GM23248 (cell line): Measurements from ENCODE around the gene MACROD2. TPM values are rescaled to one million over a fixed set of nuclear protein-coding genes. Genes with fewer than 3 reads are reported as not detected.
"Not testable (repeated sequence)": the region's sequence is repeated elsewhere in the genome, so short reads cannot be mapped to it uniquely, and the experiment has no call there.

Source experiments
- DNase-seq: peaks from one replicate; pipeline ENCODE4 v3.0.0-alpha.2; 2015
- H2AFZ ChIP-seq: fragments of 200-600 bp; sonication (generic); 2 replicates; pipeline ENCODE4 v1.6.1; 2016; ENCODE audit warnings: antibody characterized with exemption
- H3F3A ChIP-seq: fragments of 200-600 bp; sonication (generic); 2 replicates; pipeline ENCODE4 v1.6.1; 2016; ENCODE audit warnings: mild to moderate bottlenecking, antibody characterized with exemption, mixed run types; ENCODE audit not compliant: insufficient read depth
- H3K27ac ChIP-seq: fragments of 200-600 bp; sonication (generic); 2 replicates; pipeline ENCODE4 v1.5.1; 2016; ENCODE audit warnings: mild to moderate bottlenecking
- H3K27me3 ChIP-seq: fragments of 200-600 bp; sonication (generic); replicated peaks from 2 replicates; pipeline ENCODE4 v1.6.1; 2016; ENCODE audit warnings: mild to moderate bottlenecking; ENCODE audit not compliant: insufficient read depth
- H3K36me3 ChIP-seq: fragments of 200-600 bp; sonication (generic); 2 replicates; pipeline ENCODE4 v1.6.1; 2016; ENCODE audit warnings: low read depth, mild to moderate bottlenecking
- H3K4me1 ChIP-seq: fragments of 200-600 bp; sonication (generic); 2 replicates; pipeline ENCODE4 v1.6.1; 2016; ENCODE audit warnings: mild to moderate bottlenecking; ENCODE audit not compliant: insufficient read depth
- H3K4me2 ChIP-seq: fragments of 200-600 bp; sonication (generic); one replicate; pipeline ENCODE4 v1.6.1; 2016; ENCODE audit warnings: mild to moderate bottlenecking; ENCODE audit not compliant: unreplicated experiment
- H3K4me3 ChIP-seq: fragments of 200-600 bp; sonication (generic); 2 replicates; pipeline ENCODE4 v1.5.1; 2016; ENCODE audit warnings: mild to moderate bottlenecking
- H3K79me2 ChIP-seq: fragments of 200-600 bp; sonication (generic); 2 replicates; pipeline ENCODE4 v1.6.1; 2016; ENCODE audit warnings: mild to moderate bottlenecking; ENCODE audit not compliant: insufficient read depth
- H3K9ac ChIP-seq: fragments of 200-600 bp; sonication (generic); 2 replicates; pipeline ENCODE4 v1.6.1; 2016; ENCODE audit warnings: mild to moderate bottlenecking
- H3K9me2 ChIP-seq: fragments of 200-600 bp; sonication (generic); 2 replicates; pipeline ENCODE4 v1.6.1; 2016; ENCODE audit warnings: mixed run types, mild to moderate bottlenecking, moderate library complexity; ENCODE audit not compliant: insufficient read depth
- H3K9me3 ChIP-seq: fragments of 200-600 bp; sonication (generic); one replicate; pipeline ENCODE4 v1.6.1; 2017; ENCODE audit warnings: low read depth
- H4K20me1 ChIP-seq: fragments of 200-600 bp; sonication (generic); 2 replicates; pipeline ENCODE4 v1.6.0; 2016; ENCODE audit not compliant: insufficient read depth
- EZH2 ChIP-seq: fragments of 200-600 bp; sonication (generic); IDR thresholded peaks from 2 replicates; pipeline ENCODE4 v1.6.1; 2018; ENCODE audit warnings: antibody characterized with exemption, mild to moderate bottlenecking; ENCODE audit not compliant: insufficient read depth, poor library complexity, severe bottlenecking
- EZH2phosphoT487 ChIP-seq: fragments of 200-600 bp; sonication (generic); IDR thresholded peaks from 2 replicates; pipeline ENCODE4 v1.6.1; 2018; ENCODE audit warnings: antibody characterized with exemption, moderate library complexity, mild to moderate bottlenecking, low read depth; ENCODE audit not compliant: insufficient read depth
- WGBS, 2 experiments: methylation state at CpG; one replicate each; pipeline ENCODE4 v1.1.6; 2015 to 2017; ENCODE audit warnings: low lambda C conversion rate in 2 of 2, low coverage in 1 of 2; ENCODE audit errors: missing lambda C conversion rate in 2 of 2; 5-methylcytosine and 5-hydroxymethylcytosine counted together
- in situ Hi-C: fragments of 300-500 bp; cut with MboI; formaldehyde crosslinking; loops from 2 replicates; pipeline ENCODE4 v1.15.0; 2020
- polyA plus RNA-seq: library from polyadenylated mRNA; unstranded; fragments of >200 nt; fragmentation: Nextera tagmentation; extraction: Ambion mirVana; gene quantifications from 2 replicates; pipeline ENCODE4 v1.2.1, GENCODE V29; 2016
- total RNA-seq: library from RNA; depleted of rRNA; stranded (reverse); fragments of >200 nt; shearing (Covaris generic); gene quantifications from 2 replicates; pipeline ENCODE4 v1.2.3, GENCODE V29; 2014

Gene MACROD2
- total and polyA plus RNA-seq, 2 experiments from 2014 or later: 1.1 to 3.1 TPM

DNA sequence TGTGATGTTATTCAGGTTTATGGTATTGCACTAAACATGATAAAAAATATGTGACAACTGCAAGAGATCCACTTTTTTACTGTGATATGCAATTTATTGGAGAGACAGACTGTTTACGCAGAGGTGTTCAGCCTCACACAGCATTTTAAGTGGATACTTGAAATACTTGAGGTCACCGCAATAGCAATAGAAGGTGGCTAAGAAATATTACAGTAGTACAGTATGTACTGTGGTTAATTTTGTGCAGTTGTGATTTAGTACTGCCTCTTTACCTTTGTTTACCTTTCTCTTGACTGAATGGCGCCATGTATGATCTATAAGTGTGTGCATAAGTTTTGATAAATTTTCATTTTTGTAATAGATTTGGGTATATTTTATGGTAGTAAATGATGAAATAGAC, 17.4 kb downstream of the MACROD2 start:
- H3K36me3 ChIP-seq: no peaks in the 10 kb centered on the region
- H3K9ac ChIP-seq: no peak overlapping the region
- H3K4me3 ChIP-seq: no peak overlapping the region
- H3K4me2 ChIP-seq: no peak overlapping the region
- H3K9me2 ChIP-seq: no peaks in the 10 kb centered on the region
- TF ChIP-seq EZH2 (no peak), EZH2phosphoT487 (no peak)
- WGBS, 2 experiments: 99 to 100% methylated on average over 3 of the region's 3 CpGs
- H2AFZ ChIP-seq: no peak overlapping the region
- DNase-seq: no peak
- no peaks in the 10 kb centered on the region for H3K27me3 ChIP-seq
- in situ Hi-C loops: no loop called here
- no peaks in the 10 kb centered on the region for H3F3A ChIP-seq
- H3K4me1 ChIP-seq: no peaks in the 10 kb centered on the region
- no peak overlapping the region for H3K27ac ChIP-seq
- no peaks in the 10 kb centered on the region for H4K20me1 ChIP-seq
- no peaks in the 10 kb centered on the region for H3K9me3 ChIP-seq
- no peaks in the 10 kb centered on the region for H3K79me2 ChIP-seq

DNA sequence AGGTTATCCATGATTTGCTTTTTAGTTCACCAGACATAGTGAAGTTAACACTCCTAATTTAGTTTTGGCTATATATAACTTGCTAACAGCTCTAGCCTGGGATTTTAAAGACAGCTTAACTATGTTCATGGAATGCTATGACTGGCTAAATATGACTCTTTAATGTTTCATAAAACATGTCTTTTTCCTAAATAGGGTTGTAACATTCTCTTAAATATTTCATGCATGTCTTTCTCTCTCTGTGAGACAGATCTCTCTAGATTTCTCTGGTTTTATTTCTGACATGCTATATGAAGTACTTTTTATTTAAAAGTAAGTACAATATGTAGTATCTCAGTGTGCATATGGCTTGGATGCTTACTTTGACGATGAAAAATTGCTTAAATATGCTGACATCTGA, 35.7 kb downstream of the MACROD2 start:
- H3K27me3 ChIP-seq: no peaks in the 10 kb centered on the region
- TF ChIP-seq EZH2phosphoT487 (no peak), EZH2 (no peak)
- H2AFZ ChIP-seq: no peak overlapping the region
- H3K9me2 ChIP-seq: no peaks in the 10 kb centered on the region
- H3K4me3 ChIP-seq: no peak overlapping the region
- H3K4me1 ChIP-seq: no peaks in the 10 kb centered on the region
- no peaks in the 10 kb centered on the region for H3K36me3 ChIP-seq
- no peak for DNase-seq
- no peaks in the 10 kb centered on the region for H3K9me3 ChIP-seq
- H3K9ac ChIP-seq: no peak overlapping the region
- in situ Hi-C loops: no loop called here
- no peak overlapping the region for H3K27ac ChIP-seq
- no peaks in the 10 kb centered on the region for H3K79me2 ChIP-seq
- H3K4me2 ChIP-seq: no peak overlapping the region
- no peaks in the 10 kb centered on the region for H4K20me1 ChIP-seq
- WGBS, 2 experiments: 2 to 4% methylated on average over 1 of the region's 1 CpG
- no peaks in the 10 kb centered on the region for H3F3A ChIP-seq

DNA sequence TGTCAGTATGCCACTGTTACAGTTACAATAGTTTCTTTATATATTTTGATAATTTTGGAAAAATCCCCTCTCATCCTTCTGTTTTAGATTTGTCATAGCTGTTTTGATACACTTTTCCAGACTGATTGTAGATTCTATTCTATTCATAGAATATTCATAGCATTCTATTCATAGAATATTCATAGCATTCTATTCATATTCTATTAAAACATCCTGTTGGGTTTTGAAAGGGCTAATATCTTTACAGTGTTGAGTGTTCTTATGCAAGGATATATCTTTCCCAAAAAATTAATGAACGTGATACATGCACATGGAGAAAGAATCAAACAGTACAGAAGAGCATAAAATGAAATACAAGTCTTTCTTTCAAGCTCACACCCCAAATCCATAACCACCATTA, 38.0 kb downstream of the MACROD2 start:
- WGBS, 2 experiments: 57 to 71% methylated on average over 1 of the region's 1 CpG
- no peak for DNase-seq

DNA sequence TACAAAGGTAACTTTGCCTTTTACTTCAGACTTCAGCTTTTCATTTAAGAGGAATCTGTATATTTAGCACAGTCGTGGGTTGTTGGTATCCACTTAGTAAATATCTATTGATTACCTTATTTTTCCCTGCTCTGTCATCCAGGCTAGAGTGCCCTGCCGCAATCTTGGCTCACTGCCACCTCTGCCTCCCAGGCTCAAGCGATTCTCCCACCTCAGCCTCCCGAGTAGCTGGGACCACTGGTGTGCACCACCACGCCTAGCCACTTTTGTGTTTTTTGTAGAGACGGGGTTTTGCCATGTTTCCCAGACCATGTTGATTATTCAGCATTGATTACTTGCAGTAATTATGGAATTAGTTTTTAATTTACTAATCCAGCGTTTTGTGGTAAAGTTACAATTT, 41.3 kb downstream of the MACROD2 start:
- H3K27me3 ChIP-seq: no peaks in the 10 kb centered on the region
- H3K9me3 ChIP-seq: no peaks in the 10 kb centered on the region
- H3K9me2 ChIP-seq: no peaks in the 10 kb centered on the region
- no peak overlapping the region for H3K9ac ChIP-seq
- no peaks in the 10 kb centered on the region for H3K36me3 ChIP-seq
- no peak overlapping the region for H3K4me2 ChIP-seq
- DNase-seq: no peak
- TF ChIP-seq EZH2phosphoT487 (no peak), EZH2 (no peak)
- no peaks in the 10 kb centered on the region for H3K79me2 ChIP-seq
- H3K4me1 ChIP-seq: no peaks in the 10 kb centered on the region
- H2AFZ ChIP-seq: no peak overlapping the region
- in situ Hi-C loops: no loop called here
- no peak overlapping the region for H3K4me3 ChIP-seq
- no peak overlapping the region for H3K27ac ChIP-seq
- WGBS, 2 experiments: 85 to 86% methylated on average over 7 of the region's 7 CpGs
- H4K20me1 ChIP-seq: no peaks in the 10 kb centered on the region
- H3F3A ChIP-seq: no peaks in the 10 kb centered on the region

More for the DNA sequence above, 38.0 kb downstream of the MACROD2 start:
- Histone ChIP-seq H3K36me3 (no peaks in the 10 kb centered on the region), H3K9me2 (no peaks in the 10 kb centered on the region), H3K27me3 (no peaks in the 10 kb centered on the region), H3K27ac (no peak overlapping the region), H4K20me1 (no peaks in the 10 kb centered on the region), H3K4me2 (no peak overlapping the region), H3K9ac (no peak overlapping the region), H3K4me1 (no peaks in the 10 kb centered on the region), H3K4me3 (no peak overlapping the region), H2AFZ (no peak overlapping the region), H3K79me2 (no peaks in the 10 kb centered on the region), H3K9me3 (no peaks in the 10 kb centered on the region), H3F3A (no peaks in the 10 kb centered on the region)
- TF ChIP-seq EZH2phosphoT487 (no peak), EZH2 (no peak)
- in situ Hi-C loops: no loop called here

DNA sequence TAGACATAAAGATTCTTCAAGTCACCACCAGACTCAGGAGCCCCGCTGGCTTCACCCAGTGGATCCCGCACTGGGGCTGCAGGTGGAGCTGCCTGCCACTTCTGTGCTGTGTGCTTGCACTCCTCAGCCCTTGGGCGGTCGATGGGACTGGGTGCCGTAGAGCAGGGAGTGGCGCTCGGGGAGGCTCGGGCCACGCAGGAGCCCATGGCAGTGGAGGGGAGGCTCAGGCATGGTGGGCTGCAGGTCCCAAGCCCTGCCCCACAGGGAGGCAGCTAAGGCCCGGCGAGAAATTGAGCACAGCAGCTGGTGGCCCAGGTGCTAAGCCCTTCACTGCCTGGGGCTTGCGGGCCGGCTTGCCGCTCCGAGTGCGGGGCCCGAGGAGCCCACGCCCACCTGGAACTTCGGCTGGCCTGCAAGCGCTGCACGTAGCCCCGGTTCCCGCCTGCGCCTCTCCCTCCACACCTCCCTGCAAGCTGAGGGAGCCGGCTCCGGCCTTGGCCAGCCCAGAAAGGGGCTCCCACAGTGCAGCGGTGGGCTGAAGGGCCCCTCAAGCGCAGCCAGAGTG, 49.5 kb downstream of the MACROD2 start:
- whole genome bisulfite sequencing, 2 experiments: 94 to 96% methylated on average over 17 to 26 of the region's 28 CpGs

More for the DNA sequence above, 49.5 kb downstream of the MACROD2 start:
- DNase-seq, H3K4me2 ChIP-seq, H3K9me2 ChIP-seq, H3K9me3 ChIP-seq, H4K20me1 ChIP-seq, H3K4me1 ChIP-seq, H3K4me3 ChIP-seq, H2AFZ ChIP-seq, H3K27me3 ChIP-seq, H3K79me2 ChIP-seq, H3K9ac ChIP-seq, in situ Hi-C loops, H3F3A ChIP-seq, H3K27ac ChIP-seq, H3K36me3 ChIP-seq: not testable (repeated sequence)
